ENCODE results near the gene AAMDC.

Gene AAMDC

GRCh38 chr11:77865805-77866204 is 44.9 kb downstream of the AAMDC start:
- no peaks in the 10 kb centered on the region for H3K27me3 ChIP-seq (ENCODE audit: low read length)
- TF ChIP-seq, protein P1, sequence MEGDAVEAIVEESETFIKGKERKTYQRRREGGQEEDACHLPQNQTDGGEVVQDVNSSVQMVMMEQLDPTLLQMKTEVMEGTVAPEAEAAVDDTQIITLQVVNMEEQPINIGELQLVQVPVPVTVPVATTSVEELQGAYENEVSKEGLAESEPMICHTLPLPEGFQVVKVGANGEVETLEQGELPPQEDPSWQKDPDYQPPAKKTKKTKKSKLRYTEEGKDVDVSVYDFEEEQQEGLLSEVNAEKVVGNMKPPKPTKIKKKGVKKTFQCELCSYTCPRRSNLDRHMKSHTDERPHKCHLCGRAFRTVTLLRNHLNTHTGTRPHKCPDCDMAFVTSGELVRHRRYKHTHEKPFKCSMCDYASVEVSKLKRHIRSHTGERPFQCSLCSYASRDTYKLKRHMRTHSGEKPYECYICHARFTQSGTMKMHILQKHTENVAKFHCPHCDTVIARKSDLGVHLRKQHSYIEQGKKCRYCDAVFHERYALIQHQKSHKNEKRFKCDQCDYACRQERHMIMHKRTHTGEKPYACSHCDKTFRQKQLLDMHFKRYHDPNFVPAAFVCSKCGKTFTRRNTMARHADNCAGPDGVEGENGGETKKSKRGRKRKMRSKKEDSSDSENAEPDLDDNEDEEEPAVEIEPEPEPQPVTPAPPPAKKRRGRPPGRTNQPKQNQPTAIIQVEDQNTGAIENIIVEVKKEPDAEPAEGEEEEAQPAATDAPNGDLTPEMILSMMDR (IDR thresholded peaks at IDR 0.05; ENCODE audit: insufficient read depth, low read length, poor library complexity, severe bottlenecking) = no peak
- no peak for TF ChIP-seq EZH2phosphoT487 (conservative IDR thresholded peaks at IDR 0.05; ENCODE audit: low read length)
- no peaks in the 10 kb centered on the region for H3K79me2 ChIP-seq (ENCODE audit: insufficient read depth, low read length)
- H3K27ac ChIP-seq (ENCODE audit: low read depth, low read length) = no peak overlapping the region
- no peak overlapping the region for H3K4me2 ChIP-seq (ENCODE audit: low read depth, low read length, poor library complexity, severe bottlenecking)
- H3K36me3 ChIP-seq (ENCODE audit: low read length) = peaks cover 4% of the 10 kb centered on the region; the same call in 1 of the 2 replicates
- H2AFZ ChIP-seq (ENCODE audit: low read depth, low read length, severe bottlenecking) = no peak overlapping the region
- no peaks in the 10 kb centered on the region for H3K9me3 ChIP-seq (ENCODE audit: insufficient read depth, low read length)
- H3K9ac ChIP-seq (ENCODE audit: low read length) = no peak overlapping the region
- H4K20me1 ChIP-seq (ENCODE audit: low read depth, low read length) = no peaks in the 10 kb centered on the region
- no peaks in the 10 kb centered on the region for H3K9me2 ChIP-seq (replicated peaks; ENCODE audit: insufficient read depth, low read length)
- no peak overlapping the region for H3K4me3 ChIP-seq (ENCODE audit: insufficient read depth, low read length, poor library complexity, severe bottlenecking)
- no peaks in the 10 kb centered on the region for H3F3A ChIP-seq (ENCODE audit: insufficient read depth)

GRCh38 chr11:77866336-77866735 is 45.4 kb downstream of the AAMDC start:
- H3K4me2 ChIP-seq (ENCODE audit: low read depth, low read length, poor library complexity, severe bottlenecking) = no peak overlapping the region
- no peak overlapping the region for H3K27ac ChIP-seq (ENCODE audit: low read depth, low read length)
- peaks cover 7% of the 10 kb centered on the region; the same call in 1 of the 2 replicates for H3K36me3 ChIP-seq (ENCODE audit: low read length)
- no peak overlapping the region for H3K4me3 ChIP-seq (ENCODE audit: insufficient read depth, low read length, poor library complexity, severe bottlenecking)
- TF ChIP-seq, protein P1 (IDR thresholded peaks at IDR 0.05; ENCODE audit: insufficient read depth, low read length, poor library complexity, severe bottlenecking) = no peak
- TF ChIP-seq EZH2phosphoT487 (conservative IDR thresholded peaks at IDR 0.05; ENCODE audit: low read length) = no peak
- no peaks in the 10 kb centered on the region for H4K20me1 ChIP-seq (ENCODE audit: low read depth, low read length)
- no peaks in the 10 kb centered on the region for H3K79me2 ChIP-seq (ENCODE audit: insufficient read depth, low read length)
- no peaks in the 10 kb centered on the region for H3K9me3 ChIP-seq (ENCODE audit: insufficient read depth, low read length)
- H3K9ac ChIP-seq (ENCODE audit: low read length) = no peak overlapping the region
- H3K27me3 ChIP-seq (ENCODE audit: low read length) = no peaks in the 10 kb centered on the region
- no peak overlapping the region for H2AFZ ChIP-seq (ENCODE audit: low read depth, low read length, severe bottlenecking)
- H3F3A ChIP-seq (ENCODE audit: insufficient read depth) = no peaks in the 10 kb centered on the region
- no peaks in the 10 kb centered on the region for H3K9me2 ChIP-seq (replicated peaks; ENCODE audit: insufficient read depth, low read length)

DNA sequence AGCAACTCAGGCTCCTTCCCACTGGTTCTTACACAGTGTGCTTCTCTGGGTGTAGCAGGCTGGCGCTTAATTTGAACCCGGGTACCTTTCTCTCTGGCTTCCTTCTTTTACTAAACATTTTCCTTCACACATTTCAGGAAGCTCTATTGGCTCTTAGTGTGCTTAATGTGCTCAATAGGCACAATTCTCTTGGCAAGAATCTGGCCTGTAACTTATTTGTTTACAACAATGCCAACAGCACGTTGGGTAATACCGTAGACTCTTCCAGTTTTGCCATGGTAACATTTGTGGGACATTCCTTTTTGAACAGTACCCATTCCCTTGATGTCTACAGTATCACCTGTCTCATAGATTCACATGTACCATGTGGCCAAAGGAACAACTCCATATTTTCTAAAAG is 47.8 kb downstream of the AAMDC start:
- Histone ChIP-seq H3K36me3 (ENCODE audit: low read length) (peaks cover 7% of the 10 kb centered on the region; the same call in 1 of the 2 replicates), H4K20me1 (ENCODE audit: low read depth, low read length) (no peaks in the 10 kb centered on the region), H3K79me2 (ENCODE audit: insufficient read depth, low read length) (no peaks in the 10 kb centered on the region), H3K4me2 (ENCODE audit: low read depth, low read length, poor library complexity, severe bottlenecking) (no peak overlapping the region), H3K4me3 (ENCODE audit: insufficient read depth, low read length, poor library complexity, severe bottlenecking) (no peak overlapping the region), H3K9ac (ENCODE audit: low read length) (no peak overlapping the region), H2AFZ (ENCODE audit: low read depth, low read length, severe bottlenecking) (no peak overlapping the region), H3F3A (ENCODE audit: insufficient read depth) (no peaks in the 10 kb centered on the region), H3K27me3 (ENCODE audit: low read length) (no peaks in the 10 kb centered on the region), H3K9me3 (ENCODE audit: insufficient read depth, low read length) (no peaks in the 10 kb centered on the region), H3K27ac (ENCODE audit: low read depth, low read length) (no peak overlapping the region), H3K9me2 (replicated peaks; ENCODE audit: insufficient read depth, low read length) (no peaks in the 10 kb centered on the region)
- no peak for TF ChIP-seq EZH2phosphoT487 (conservative IDR thresholded peaks at IDR 0.05; ENCODE audit: low read length)
- TF ChIP-seq, protein P1 (IDR thresholded peaks at IDR 0.05; ENCODE audit: insufficient read depth, low read length, poor library complexity, severe bottlenecking) = no peak
